Measurements from ENCODE around the gene ANKS1B.

Gene ANKS1B

GRCh38 chr12:99439399-99439798, 545.3 kb downstream of the ANKS1B start:
- DNase-seq, result no peak

- DNase-seq, result no peak
These were observed 548.2 kb downstream of the ANKS1B start for GRCh38 chr12:99436584-99436983.

- no peak for DNase-seq
These were observed 549.5 kb downstream of the ANKS1B start for GRCh38 chr12:99435095-99435791.

- DNase-seq, result no peak
These were observed 551.6 kb downstream of the ANKS1B start for GRCh38 chr12:99433155-99433554.

- DNase-seq, result no peak
These were observed 553.5 kb downstream of the ANKS1B start for GRCh38 chr12:99431203-99431602.

- DNase-seq, result no peak
These were observed 557.6 kb downstream of the ANKS1B start for GRCh38 chr12:99427104-99427503.

- no peak for DNase-seq
These were observed 566.4 kb downstream of the ANKS1B start for GRCh38 chr12:99418379-99418778.

- DNase-seq, result no peak
These were observed 571.0 kb downstream of the ANKS1B start for GRCh38 chr12:99413751-99414150.

- no peak for DNase-seq
These were observed 591.0 kb downstream of the ANKS1B start for GRCh38 chr12:99393763-99394162.

- no peak for DNase-seq
These were observed 592.5 kb downstream of the ANKS1B start for GRCh38 chr12:99392091-99392850.

- DNase-seq, result no peak
These were observed 594.0 kb downstream of the ANKS1B start for GRCh38 chr12:99390707-99391106.

GRCh38 chr12:99389751-99390150, 595.0 kb downstream of the ANKS1B start:
- DNase-seq, result no peak

GRCh38 chr12:99388671-99389195, 596.0 kb downstream of the ANKS1B start:
- no peak for DNase-seq

GRCh38 chr12:99387661-99388060, 597.1 kb downstream of the ANKS1B start:
- DNase-seq, result no peak

- no peak for DNase-seq
These were observed 597.8 kb downstream of the ANKS1B start for GRCh38 chr12:99386907-99387306.

- DNase-seq, result no peak
These were observed 601.5 kb downstream of the ANKS1B start for GRCh38 chr12:99383258-99383657.

- no peak for DNase-seq
These were observed 602.7 kb downstream of the ANKS1B start for GRCh38 chr12:99381992-99382391.

- DNase-seq, result no peak
These were observed 604.0 kb downstream of the ANKS1B start for GRCh38 chr12:99380701-99381100.

- no peak for DNase-seq
These were observed 610.7 kb downstream of the ANKS1B start for GRCh38 chr12:99374023-99374422.

- DNase-seq, result no peak
These were observed 612.3 kb downstream of the ANKS1B start for GRCh38 chr12:99372257-99372920.

GRCh38 chr12:99370421-99371138, 614.2 kb downstream of the ANKS1B start:
- DNase-seq, result no peak

GRCh38 chr12:99367181-99367580, 617.6 kb downstream of the ANKS1B start:
- no peak for DNase-seq

- DNase-seq, result no peak
These were observed 632.5 kb downstream of the ANKS1B start for GRCh38 chr12:99352269-99352668.

Data from GF-D8 (cell line).